ENCODE data around the gene TMEM269. TPM values are rescaled to one million over a fixed set of nuclear protein-coding genes. Genes with fewer than 3 reads are reported as not detected.
A peak's percentile ranks its signal among the peaks of the same experiment; 100 is the strongest.

TMEM269 gene
- total RNA-seq, 4 donors from 2014 or later: not detected

DNA sequence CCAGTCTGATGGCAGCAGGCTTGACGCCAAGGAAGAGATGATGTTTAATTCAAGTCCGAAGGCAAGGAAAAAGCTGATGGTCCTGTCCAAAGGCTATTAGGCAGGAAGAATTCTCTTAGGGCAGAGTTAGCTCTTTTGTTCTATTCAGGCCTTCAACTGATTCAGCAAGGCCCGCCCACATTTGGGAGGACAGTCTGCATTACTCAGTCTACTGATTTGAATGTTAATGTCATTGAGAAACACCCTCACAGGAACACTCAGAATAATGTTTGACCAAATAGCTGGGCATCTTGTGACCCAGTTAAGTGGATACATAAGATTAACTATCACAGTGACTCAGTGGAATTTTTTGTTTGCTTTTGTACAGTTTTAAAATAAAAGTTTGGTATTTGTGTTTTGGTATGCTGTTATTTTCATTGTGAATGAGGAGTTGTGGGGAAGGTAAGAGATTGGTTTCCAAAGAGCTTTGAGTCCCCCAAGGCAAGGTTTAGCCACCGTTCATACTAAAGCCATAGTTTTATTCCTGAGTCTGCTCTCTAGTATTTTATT, 59.9 kb downstream of the TMEM269 start:
- no peaks in the 10 kb centered on the region for H3K27me3 ChIP-seq

DNA sequence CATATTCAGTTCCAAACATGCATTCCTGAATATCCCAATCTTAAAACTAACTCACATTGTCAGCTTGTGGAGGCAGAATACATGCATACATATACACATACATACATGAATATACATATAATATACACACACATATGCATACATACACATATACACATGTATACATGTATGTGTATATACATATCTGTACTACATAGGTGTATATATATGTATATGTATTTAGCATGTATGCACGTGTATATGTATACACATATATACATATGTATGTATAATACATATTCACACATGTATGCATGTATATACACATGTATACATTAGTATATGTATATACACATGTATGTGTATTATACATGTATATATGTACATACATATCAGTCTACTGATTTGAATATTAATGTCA, 60.4 kb downstream of the TMEM269 start:
- DNase-seq: no peak
- no peaks in the 10 kb centered on the region for H3K9me3 ChIP-seq

More for the DNA sequence above, 59.9 kb downstream of the TMEM269 start:
- H3K4me1 ChIP-seq: peaks cover 0 to 17% (median 9%) of the 10 kb centered on the region in 4 donors
- H3K9me3 ChIP-seq: no peaks in the 10 kb centered on the region
- TF ChIP-seq POLR2A (IDR thresholded peaks at IDR 0.05): no peak
- TF ChIP-seq, protein P1, sequence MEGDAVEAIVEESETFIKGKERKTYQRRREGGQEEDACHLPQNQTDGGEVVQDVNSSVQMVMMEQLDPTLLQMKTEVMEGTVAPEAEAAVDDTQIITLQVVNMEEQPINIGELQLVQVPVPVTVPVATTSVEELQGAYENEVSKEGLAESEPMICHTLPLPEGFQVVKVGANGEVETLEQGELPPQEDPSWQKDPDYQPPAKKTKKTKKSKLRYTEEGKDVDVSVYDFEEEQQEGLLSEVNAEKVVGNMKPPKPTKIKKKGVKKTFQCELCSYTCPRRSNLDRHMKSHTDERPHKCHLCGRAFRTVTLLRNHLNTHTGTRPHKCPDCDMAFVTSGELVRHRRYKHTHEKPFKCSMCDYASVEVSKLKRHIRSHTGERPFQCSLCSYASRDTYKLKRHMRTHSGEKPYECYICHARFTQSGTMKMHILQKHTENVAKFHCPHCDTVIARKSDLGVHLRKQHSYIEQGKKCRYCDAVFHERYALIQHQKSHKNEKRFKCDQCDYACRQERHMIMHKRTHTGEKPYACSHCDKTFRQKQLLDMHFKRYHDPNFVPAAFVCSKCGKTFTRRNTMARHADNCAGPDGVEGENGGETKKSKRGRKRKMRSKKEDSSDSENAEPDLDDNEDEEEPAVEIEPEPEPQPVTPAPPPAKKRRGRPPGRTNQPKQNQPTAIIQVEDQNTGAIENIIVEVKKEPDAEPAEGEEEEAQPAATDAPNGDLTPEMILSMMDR (IDR thresholded peaks at IDR 0.05): no peak
- H3K27ac ChIP-seq: no peak overlapping the region
- no peak for DNase-seq
- H3K36me3 ChIP-seq: no peaks in the 10 kb centered on the region
- no peak overlapping the region for H3K4me3 ChIP-seq

DNA sequence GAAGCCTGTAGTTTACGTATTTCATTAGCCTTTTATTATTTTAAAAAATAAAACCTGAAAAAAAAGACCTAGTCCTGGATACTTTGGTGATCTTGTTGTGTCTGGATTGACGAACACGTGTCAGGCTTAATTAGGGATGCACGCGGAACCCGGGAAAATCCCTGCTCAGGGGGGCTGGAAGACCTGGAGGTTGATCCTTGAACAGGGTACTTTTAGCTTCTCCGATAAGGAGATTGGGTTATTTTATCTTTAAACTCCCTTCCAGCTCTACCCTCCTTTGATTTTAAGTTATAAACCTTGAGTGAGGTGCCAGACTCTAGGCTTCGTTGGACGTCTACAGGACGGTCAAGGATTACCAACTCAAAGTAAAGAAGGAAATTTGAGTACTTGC, 61.1 kb downstream of the TMEM269 start:
- H3K4me1 ChIP-seq: peaks cover 0 to 17% (median 9%) of the 10 kb centered on the region in 4 donors
- H3K4me3 ChIP-seq: peak overlapping the region; percentile 68 to 86 (median 84)
- H3K36me3 ChIP-seq: peaks cover 0 to 4% (median 0%) of the 10 kb centered on the region in 3 donors
- no peak for TF ChIP-seq POLR2A (IDR thresholded peaks at IDR 0.05)
- TF ChIP-seq, protein P1 (IDR thresholded peaks at IDR 0.05): no peak
- no peaks in the 10 kb centered on the region for H3K27me3 ChIP-seq
- H3K9me3 ChIP-seq: no peaks in the 10 kb centered on the region
- no peak for DNase-seq
- H3K27ac ChIP-seq: peak overlapping the region in 1 of 4 donors; percentile 82

More for the DNA sequence above, 60.4 kb downstream of the TMEM269 start:
- TF ChIP-seq, protein P1 (IDR thresholded peaks at IDR 0.05): no peak
- no peak for TF ChIP-seq POLR2A (IDR thresholded peaks at IDR 0.05)
- Histone ChIP-seq H3K36me3 (no peaks in the 10 kb centered on the region), H3K4me1 (peaks cover 0 to 17% (median 9%) of the 10 kb centered on the region in 4 donors), H3K27ac (no peak overlapping the region), H3K27me3 (no peaks in the 10 kb centered on the region), H3K4me3 (no peak overlapping the region)

DNA sequence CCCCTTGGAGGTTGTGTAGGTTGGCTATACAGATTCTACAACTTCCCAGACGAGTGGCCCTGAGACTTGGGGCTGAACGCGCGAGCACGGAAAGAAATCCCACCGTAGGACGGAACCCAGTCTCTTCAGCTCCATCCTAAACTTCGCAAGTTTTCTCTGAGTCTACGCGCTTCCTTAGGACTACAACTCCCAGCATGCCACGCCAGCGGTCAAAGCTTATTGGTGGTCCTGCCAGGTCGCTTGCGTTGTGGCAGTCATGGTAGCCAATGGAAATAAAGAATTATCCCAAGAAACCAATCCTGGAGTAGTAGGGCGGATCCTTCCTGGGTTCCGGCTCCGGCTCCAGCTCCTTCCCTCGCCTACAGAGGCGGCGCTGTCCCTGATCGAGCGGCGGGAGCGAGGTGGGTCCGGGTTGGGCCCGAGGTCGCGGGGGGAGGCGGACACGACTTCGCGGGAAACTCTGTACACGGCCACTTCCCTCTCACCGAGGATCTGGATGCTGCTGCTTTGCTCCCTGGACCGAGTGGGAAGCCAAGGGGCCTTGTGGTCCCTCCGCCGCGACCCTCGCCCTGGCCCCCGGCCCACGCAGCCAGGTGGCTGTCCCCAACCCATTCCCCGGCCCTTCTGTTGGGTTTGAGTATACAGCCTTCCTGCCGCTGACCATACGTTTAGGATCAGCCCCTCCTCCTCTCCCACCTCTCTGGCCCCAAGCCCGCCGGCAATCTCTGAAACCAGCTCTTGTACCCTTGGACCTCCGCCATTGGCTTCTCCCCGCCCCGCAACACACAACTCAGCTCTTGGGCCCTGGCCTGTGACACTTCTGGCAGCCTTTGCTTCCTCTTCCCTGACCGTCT, 61.7 kb downstream of the TMEM269 start, which contains the start of gene ZNF691:
TSS of gene ZNF691 (plus strand) at position 357 of the 854 bp plus-strand sequence. CDS start 3,046 bp downstream, outside the sequence.
- peak; percentile 89 to 97 (median 93) for DNase-seq
- H3K4me1 ChIP-seq: peaks cover 0 to 17% (median 9%) of the 10 kb centered on the region in 4 donors
- peak; percentile 47 to 51 for TF ChIP-seq POLR2A (IDR thresholded peaks at IDR 0.05)
- TF ChIP-seq, protein P1 (IDR thresholded peaks at IDR 0.05): peak in 4 of 6 experiments; percentile 34 to 53 (median 41)

DNA sequence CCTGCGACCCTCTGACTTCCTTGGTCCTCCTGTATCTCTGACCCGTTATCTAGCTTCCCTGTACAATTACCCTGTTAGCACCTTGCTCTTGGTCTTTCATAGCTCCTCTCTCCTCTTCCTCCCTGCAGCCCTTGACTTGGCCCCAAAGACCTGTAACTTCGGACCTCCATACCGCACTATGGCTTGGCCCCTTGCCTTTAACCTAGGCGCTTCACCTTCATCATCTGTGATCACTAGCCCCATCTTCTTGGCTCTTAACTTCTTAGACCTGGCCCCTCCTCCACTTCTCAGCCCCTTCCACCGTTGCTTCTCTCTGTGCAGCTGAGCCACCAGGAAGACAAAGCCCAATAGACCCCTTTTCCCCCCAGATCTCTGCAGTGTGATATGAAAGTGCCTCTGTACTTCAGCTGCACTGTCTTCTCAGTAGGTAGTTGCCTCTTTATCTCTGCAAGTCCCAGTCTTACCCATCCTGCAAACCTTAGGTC, 62.4 kb downstream of the TMEM269 start:
- no peaks in the 10 kb centered on the region for H3K27me3 ChIP-seq
- peaks cover 0 to 17% (median 9%) of the 10 kb centered on the region in 4 donors for H3K4me1 ChIP-seq
- no peaks in the 10 kb centered on the region for H3K9me3 ChIP-seq
- H3K4me3 ChIP-seq: peak overlapping the region; percentile 68 to 86 (median 84)
- H3K36me3 ChIP-seq: peaks cover 0 to 11% (median 0%) of the 10 kb centered on the region in 3 donors
- TF ChIP-seq, protein P1 (IDR thresholded peaks at IDR 0.05): no peak
- TF ChIP-seq POLR2A (IDR thresholded peaks at IDR 0.05): no peak
- DNase-seq: no peak
- peak overlapping the region in 3 of 4 donors; percentile 76 to 82 (median 80) for H3K27ac ChIP-seq

More for the DNA sequence above, 61.7 kb downstream of the TMEM269 start, which contains the start of gene ZNF691:
- Histone ChIP-seq H3K9me3 (no peaks in the 10 kb centered on the region), H3K4me3 (peak within 1 kb of the TSS; percentile 68 to 86 (median 84)), H3K27me3 (no peaks in the 10 kb centered on the region), H3K36me3 (peaks cover 0 to 10% (median 0%) of the 10 kb centered on the region in 3 donors), H3K27ac (peak within 1 kb of the TSS; percentile 76 to 82 (median 80))

Measured in Peyer's patch (tissue), 4 donors.